Fibroblast of mammary gland (primary cell): Measurements from ENCODE around the gene RUFY1.

ENCODE experiments used
- DNase-seq: peaks from one replicate; pipeline ENCODE4 v3.0.0-alpha.2; 2010; ENCODE audit warnings: low read depth
- H3K4me3 ChIP-seq: 2 replicates; pipeline ENCODE4 v1.5.1; 2011; ENCODE audit warnings: low read depth, mild to moderate bottlenecking, low read length, moderate library complexity; ENCODE audit not compliant: control insufficient read depth
- TF ChIP-seq, protein P1 (sequence below): conservative IDR thresholded peaks from 2 replicates; pipeline ENCODE4 v1.5.1; 2011; ENCODE audit warnings: low read depth, low read length, inconsistent platforms; ENCODE audit not compliant: control insufficient read depth, insufficient read depth

The RUFY1 gene

DNA sequence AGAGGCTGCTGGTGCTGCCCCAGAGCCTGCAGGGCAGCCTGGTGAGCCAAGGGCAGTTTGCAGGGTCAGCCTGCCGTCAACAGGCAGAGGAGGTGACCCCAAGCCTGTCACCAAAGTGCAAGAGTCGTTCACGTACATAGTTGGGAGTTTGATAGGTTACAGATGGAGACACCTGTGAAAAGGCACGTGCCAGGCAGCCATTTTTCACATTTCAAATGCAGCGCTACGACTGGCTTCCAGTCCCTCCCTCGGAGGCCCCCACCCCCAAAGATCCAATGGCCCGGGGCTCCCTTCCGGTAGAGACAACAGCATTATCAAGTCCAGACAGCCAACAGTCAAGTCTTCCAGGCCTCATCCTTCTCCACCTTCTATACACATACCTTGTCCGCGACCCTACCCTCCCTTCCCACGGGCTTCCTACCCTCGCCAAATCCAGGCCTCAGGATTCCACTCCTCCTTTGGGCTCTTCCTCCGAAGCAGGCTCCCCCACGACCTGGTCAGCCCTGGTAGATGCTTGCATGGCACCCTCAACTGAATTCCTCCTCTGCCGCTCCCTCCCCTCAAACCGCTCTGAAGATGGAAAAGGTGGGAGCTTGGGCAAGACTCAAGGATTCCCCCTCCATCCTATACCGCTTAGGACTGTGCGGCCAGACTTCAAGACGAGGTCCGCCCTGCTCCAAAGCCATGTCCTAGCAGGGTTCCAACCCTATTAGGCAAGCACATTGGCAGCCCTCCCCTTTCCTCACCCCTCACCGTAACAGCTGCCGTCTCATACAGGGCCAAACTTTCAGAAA lies 60.0 kb downstream of the RUFY1 start:
- no peak overlapping the region for H3K4me3 ChIP-seq
- DNase-seq, result no peak
- TF ChIP-seq, protein P1, sequence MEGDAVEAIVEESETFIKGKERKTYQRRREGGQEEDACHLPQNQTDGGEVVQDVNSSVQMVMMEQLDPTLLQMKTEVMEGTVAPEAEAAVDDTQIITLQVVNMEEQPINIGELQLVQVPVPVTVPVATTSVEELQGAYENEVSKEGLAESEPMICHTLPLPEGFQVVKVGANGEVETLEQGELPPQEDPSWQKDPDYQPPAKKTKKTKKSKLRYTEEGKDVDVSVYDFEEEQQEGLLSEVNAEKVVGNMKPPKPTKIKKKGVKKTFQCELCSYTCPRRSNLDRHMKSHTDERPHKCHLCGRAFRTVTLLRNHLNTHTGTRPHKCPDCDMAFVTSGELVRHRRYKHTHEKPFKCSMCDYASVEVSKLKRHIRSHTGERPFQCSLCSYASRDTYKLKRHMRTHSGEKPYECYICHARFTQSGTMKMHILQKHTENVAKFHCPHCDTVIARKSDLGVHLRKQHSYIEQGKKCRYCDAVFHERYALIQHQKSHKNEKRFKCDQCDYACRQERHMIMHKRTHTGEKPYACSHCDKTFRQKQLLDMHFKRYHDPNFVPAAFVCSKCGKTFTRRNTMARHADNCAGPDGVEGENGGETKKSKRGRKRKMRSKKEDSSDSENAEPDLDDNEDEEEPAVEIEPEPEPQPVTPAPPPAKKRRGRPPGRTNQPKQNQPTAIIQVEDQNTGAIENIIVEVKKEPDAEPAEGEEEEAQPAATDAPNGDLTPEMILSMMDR, result no peak

DNA sequence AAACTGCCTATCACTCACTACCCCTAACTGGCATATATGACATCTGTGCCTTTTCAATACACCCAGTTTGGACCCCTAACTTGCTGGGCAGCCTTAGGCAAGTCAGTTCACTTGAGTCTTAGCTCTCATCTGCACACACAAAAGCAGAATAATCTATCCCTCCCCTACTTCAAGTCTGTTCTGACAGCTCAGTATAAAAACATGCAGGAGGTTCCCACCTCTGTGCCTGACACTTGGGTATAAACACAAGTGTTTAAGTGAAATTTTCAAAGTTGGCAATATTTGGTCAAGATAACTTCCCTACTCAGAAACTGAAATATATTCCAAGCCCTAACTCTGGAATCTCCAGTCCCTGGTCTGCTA lies 60.5 kb downstream of the RUFY1 start:
- no peak for DNase-seq
- no peak overlapping the region for H3K4me3 ChIP-seq
- TF ChIP-seq, protein P1, result no peak

DNA sequence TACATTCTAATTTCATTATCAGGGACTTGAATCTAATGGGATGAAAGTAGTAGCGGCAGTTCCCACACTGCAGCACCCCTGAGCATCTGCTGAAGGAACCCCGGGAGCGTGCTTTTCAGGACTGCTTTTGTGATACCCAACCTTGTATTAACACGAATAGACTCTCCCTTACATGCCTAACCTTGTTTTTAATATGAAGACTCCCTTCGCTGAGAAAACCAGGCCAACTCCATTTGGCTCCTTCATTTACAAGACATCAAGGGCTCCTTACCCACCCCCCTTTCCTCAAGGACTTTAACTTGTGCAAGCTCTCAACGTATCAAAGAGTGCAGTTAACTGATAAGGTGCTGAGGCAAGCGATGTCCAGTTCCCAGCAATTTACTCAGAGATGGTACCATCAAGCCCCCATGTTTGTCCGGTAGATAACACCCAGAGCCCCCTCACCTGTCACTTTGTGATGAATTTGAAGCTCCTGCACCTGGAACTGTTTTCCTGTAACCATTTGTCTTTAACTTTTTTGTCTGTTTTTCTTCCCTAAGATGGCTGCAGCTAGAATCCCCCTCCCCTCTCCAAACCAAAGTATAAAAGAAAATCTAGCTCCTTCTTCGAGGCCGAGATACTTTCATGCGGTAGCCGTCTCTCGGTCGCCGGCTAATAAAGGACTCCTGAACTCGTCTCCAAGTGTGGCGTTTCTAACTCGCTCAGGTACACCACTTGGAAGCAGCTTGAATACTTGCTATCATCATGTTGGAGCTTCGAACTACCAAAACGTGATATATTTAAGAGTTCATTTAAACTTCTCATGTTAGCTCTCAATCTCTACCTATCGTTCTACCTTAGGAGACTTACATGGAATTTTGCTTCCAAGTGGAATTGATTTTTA lies 62.5 kb downstream of the RUFY1 start:
- TF ChIP-seq, protein P1, result no peak
- no peak overlapping the region for H3K4me3 ChIP-seq
- DNase-seq, result no peak

- TF ChIP-seq, protein P1, result no peak
- H3K4me3 ChIP-seq, result no peak overlapping the region
- no peak for DNase-seq
Measured at GRCh38 chr5:179613460-179614071, 63.2 kb downstream of the RUFY1 start.

- DNase-seq, result no peak
- H3K4me3 ChIP-seq, result no peak overlapping the region
- TF ChIP-seq, protein P1, result no peak
Measured at GRCh38 chr5:179614745-179615144, 64.4 kb downstream of the RUFY1 start.

DNA sequence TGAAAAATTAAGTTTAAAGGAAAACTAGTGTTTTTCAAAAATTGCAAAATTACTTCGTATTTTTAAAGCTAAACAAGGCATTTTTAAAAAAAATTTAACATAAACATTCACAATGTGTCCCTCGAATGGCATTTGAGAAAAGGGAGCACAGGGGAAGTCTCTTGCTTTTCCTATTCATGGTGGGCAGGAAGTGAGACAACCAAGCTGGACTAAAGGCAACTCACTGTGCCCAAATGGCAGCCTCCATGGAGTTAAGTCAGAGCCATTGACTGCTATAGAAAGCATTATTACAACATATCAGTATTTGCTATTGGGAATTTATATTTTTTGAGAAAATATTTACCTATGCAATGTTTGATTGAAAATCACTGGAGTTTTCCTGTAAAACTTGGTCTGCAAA lies 64.8 kb downstream of the RUFY1 start:
- H3K4me3 ChIP-seq, result no peak overlapping the region
- TF ChIP-seq, protein P1, result no peak
- no peak for DNase-seq
